ENCODE data around the gene ABHD2.
A peak's percentile ranks its signal among the peaks of the same experiment; 100 is the strongest.
"Not testable (repeated sequence)": the region's sequence is repeated elsewhere in the genome, so short reads cannot be mapped to it uniquely, and the experiment has no call there.

The ABHD2 gene, protein sequence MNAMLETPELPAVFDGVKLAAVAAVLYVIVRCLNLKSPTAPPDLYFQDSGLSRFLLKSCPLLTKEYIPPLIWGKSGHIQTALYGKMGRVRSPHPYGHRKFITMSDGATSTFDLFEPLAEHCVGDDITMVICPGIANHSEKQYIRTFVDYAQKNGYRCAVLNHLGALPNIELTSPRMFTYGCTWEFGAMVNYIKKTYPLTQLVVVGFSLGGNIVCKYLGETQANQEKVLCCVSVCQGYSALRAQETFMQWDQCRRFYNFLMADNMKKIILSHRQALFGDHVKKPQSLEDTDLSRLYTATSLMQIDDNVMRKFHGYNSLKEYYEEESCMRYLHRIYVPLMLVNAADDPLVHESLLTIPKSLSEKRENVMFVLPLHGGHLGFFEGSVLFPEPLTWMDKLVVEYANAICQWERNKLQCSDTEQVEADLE

DNA sequence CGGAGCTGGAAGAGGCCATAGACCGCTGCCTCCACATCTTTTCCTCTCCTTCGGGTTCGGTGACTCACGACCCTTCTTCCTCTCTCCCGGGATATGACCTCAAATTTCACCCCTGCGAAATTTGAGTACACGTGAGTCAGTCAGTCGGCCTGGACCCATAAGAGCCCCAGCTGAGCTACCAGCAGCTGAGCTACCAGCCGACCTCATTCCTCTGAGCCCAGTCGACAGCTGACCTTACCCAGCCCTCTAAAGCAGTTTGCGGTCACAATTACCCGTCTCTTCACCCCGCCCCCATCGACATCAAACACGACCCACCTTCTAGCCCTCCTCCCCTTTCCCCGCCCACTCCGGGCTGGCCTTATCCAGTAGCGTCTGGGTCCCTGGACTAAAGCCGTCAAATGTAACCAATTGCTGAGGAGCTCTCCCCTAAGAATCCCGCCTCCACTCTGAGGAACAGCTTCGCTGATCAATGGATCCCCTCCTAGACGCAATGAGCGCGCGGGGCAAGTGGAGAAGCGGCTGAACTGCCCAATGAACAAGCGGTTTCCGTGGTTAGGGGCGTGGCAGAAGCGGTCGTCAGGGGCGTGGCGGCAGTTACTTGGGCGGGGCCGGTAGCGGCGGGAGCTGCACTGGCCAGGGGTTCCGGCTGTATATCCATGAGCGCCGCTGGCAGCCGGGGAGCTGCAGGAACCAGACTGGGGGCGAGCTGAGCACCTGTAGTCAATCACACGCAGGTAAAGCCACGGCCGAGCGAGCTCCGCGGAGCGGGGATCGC, at the start of gene ABHD2:
TSS of gene ABHD2 (plus strand) at position 627 of the 775 bp plus-strand sequence. CDS start 27,872 bp downstream, outside the sequence.
- DNase-seq, result peak; percentile 99

DNA sequence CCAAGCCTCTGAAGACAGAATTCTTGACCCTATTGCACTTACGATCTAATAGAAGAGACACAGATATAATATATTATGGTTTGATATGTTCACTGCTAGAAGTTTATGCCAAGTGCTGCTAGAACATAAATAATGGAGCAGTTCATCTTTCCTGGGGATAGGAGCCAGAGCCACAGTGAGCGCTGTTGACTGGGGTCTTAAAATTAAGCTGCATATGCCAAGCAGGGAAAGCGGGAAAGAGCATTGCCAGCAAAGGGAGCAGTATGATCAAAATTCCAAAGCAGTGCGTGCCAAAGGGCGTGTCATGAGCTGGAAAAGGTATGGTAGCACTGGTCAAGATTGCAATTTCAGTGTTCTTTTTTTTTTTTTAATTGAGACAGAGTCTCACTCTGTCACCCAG, 49.1 kb upstream of the ABHD2 start:
- no peak for DNase-seq

DNA sequence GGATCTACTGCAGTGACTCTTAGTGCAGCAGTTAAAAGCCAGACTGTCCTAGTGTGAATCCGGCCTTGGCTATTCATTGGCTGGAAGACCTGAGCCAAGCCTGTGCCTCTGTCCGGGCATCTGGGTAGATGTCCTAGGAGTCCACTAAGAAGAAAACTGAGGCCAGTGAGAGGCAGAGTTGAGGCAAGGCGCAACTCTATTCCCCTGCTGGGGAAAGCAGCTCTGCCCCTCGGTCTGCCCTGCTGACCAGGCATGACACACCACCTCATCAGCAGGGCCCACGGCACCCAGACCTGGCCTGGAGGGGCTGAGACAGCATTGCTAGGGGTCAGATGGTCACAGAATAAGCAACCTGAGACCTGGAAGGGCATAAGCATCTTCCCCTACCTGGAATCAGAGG, 46.7 kb upstream of the ABHD2 start:
- DNase-seq, result no peak

DNA sequence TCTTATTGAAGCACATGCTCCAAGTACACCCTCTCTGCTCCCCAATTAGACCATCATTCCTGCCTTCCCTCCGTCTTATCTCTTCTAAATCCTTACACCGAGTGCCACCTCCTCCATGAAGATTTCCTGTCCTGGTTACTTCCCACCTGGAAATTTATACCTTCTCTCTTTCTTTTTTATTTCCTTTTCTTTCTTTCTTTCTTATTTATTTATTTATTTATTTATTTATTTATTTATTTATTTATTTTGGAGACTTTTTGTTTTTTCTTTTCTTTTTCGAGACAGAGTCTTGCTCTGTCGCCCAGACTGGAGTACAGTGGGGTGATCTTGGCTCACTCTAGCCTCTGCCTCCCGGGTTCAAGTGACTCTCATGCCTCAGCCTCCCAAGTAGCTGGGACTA, 45.9 kb upstream of the ABHD2 start:
- DNase-seq, result no peak

DNA sequence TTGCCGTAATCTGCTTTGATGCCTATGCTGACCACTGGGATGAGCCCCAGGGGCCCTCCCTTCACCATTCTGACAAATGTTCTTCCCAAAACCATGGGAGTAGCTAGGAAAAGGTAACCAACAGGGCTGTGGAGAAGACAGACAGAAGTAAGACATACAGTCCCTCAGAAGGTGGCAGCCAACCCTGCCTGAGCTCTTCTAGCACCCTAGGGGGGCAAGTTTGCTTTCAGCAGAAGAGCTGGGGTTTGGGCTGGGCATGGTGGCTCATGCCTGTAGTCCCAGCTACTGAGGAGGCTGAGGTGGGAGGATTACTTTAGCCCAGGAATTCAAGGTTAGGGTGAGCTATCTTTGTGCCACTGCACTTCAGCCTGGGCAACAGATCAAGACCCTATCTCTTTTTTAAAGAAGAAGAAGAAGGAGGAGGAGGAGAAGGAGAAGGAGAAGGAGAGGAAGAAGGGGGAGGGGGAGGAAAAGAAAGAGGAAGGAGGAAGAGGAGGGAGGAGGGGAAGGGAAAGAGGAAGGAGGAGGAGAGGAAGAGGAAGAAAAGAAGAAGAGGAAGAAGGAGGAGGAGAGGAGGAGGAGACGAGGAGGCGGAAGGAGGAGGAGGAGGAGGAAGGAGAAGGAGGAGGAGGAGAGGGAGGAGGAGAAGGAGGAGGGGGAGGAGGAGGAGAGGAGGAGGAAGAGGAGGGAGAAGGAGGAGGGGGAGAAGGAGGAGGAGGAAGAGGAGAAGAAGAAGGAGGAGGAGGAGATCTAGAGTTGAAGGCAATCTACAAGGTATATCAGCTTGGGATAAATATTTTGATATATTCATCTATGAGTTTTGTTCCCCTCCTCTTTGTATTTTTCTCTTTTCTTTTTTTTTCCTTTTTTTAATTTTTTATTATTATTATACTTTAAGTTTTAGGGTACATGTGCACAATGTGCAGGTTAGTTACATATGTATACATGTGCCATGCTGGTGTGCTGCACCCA, 44.9 kb upstream of the ABHD2 start:
- no peak for DNase-seq

DNA sequence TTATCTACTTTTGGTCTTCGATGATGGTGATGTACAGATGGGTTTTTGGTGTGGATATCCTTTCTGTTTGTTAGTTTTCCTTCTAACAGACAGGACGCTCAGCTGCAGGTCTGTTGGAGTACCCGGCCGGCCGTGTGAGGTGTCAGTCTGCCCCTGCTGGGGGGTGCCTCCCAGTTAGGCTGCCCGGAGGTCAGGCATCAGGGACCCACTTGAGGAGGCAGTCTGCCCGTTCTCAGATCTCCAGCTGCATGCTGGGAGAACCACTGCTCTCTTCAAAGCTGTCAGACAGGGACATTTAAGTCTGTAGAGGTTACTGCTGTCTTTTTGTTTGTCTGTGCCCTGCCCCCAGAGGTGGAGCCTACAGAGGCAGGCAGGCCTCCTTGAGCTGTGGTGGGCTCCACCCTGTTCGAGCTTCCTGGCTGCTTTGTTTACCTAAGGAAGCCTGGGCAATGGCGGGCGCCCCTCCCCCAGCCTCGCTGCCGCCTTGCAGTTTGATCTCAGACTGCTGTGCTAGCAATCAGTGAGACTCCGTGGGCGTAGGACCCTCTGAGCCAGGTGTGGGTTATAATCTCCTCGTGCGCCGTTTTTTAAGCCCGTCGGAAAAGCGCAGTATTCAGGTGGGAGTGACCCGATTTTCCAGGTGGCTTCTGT, 39.1 kb upstream of the ABHD2 start:
- not testable (repeated sequence) for DNase-seq

DNA sequence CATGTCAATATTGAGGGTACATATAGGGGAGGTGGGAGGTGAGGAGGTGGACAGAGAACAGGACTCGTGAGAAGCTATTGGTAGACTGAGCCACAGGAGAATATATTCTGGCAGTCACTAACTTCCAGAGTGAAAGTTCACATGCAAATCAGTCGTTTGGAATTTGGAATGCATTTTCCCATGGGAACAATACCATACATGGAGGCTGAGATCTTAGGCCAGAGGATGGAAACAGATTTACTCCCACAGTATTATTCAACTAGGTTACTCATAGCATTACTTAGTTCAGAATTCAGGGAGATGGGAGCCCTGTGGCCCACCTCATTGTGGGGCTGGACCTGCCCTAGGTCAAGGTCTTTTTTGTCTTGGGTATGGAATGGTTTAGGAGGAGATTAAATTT, 36.4 kb upstream of the ABHD2 start:
- DNase-seq, result no peak

DNA sequence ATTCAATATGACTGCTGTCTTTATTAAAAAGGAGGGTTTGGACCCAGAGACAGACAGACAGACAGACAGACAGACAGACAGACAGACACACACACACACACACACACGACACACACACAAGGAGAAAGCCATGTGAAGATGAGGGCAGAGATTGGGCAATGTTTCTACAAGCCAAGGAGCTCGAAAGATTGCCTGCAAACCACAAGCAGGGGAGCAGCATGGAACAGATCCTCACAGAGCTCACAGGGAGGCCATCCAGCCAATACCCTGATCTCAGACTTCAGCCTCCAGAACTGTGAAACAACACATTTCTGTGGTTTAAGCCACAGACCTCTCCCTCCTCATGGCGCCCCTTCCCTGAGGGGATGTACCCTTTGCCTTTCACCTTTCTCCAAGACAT, 35.8 kb upstream of the ABHD2 start:
- no peak for DNase-seq

DNA sequence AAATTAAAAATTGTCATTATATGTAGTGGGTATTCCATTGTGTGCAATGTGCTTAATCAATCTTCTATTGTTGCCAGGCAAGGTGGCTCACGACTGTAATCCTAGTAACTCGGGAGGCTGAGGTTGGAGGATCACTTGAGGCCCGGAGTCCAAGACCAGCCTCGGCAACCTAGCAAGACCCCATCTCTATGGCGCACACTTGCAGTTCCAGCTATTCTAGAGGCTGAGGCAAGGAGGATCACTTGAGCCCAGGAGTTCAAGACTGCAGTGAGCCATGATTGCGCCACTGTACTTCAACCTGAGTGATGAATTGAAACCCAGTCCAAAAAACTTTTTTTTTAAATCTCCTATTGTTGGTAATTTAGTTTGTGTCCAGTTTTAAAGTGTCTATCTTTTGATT, 33.4 kb upstream of the ABHD2 start:
- DNase-seq, result no peak

DNA sequence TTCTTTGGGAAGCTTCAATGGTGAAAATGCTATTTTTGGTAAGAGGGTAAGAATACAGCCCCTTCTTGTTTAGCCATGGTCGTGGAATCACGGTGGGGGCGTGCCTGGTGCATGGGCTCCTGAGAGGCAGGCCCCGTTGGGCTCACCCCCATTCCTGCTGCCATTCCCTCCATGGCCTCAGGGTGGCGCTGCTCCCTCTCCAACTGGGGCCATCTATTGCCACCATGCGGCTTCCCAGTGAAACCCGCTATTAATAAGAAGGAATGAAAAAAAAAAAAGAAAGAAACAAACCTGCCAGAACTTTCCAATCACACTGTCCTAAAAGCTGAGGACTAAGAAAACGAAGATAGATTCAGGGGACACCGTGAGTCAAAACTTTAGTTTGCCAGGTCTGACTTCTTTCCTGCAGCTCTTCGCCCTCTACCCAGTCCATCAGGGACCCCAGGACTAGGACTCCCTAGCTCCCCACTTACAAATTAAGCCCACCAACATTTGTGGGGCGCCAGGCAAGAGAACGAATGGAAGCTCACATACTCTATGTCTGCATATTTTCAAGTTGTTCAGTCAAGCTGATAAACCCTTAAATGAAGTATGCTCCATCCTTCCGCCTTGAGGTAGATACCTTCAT, 30.6 kb upstream of the ABHD2 start:
- DNase-seq, result peak; percentile 59

DNA sequence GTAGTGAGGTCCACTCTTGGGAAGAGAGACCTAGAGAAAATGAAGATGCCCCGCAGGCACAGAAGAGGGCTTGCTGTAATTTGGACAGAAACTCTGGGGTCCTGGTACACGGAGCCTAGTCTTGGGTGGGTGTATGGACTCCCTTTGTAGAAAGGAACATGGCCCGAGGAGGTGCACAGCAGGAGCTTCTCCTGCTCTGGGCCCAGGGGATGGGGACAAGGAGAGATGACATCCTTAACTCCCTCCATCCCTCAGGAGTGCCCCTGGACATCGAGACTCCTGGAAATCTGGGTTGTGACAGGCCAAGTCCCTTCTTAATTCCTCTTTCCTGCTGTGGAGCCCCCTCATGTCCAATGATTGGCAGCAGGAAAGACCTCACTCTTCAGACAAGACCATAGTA, 29.9 kb upstream of the ABHD2 start:
- no peak for DNase-seq

DNA sequence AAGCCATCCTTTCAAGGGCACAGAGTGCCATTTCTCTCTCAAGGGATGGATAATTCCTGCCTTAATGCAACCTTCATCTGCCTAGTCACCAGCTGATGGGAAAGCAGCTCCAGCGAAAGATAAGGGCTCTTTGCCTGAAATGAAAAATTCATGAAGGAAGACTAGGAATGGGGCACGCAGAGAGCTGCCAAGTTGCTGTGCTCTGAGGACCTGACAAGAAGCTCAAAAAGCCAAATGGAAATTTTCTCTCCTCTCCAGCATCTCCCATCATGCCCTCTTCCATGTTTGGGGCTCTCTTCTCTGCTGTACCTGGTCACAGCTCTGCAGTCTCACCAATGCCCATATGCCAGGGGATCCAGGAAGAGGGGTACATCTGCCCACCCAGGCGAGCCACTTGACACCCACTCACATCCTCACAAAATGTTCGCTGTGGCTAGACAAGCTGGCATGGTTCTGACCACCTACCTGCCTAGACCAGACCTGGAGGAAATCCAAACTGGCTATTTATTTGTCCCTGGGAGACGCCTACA, 29.3 kb upstream of the ABHD2 start:
- DNase-seq, result no peak

DNA sequence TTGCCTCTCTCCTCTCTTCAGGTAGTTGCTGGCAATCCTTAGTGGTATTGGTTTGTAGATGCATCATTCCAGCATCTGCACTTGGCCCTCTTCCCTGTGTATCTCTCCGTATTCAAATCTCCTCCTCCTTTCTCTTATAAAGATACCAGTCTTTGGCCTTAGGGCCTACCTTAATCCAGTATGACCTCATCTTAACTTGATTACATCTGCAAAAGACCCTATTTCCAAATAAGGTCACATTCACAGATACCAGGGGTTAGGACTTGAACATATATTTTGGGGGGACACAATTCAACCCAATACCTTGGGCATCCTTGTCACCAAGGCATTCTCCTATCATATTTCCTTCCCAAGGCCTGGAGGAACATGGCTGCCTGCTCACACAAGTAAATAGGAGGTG, 22.0 kb upstream of the ABHD2 start:
- DNase-seq, result no peak

DNA sequence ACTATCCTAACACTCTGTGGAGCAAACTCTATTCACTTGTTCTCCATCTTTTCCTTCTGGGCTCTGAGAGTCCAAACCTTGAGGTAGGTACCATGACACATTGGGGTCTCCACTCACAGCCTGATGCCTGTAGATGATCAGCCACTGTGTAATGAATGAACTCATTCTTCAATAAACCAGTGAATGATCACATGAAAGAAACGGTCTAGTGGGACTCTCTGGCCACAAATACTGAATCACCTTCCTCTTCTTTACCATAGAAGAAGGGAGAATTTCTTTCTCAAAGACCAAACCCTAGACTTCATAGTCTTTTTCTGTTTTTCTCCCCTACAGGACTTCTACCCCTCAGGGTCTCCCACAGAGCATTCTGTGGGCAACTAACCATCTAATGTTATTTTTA, 20.5 kb upstream of the ABHD2 start:
- no peak for DNase-seq

DNA sequence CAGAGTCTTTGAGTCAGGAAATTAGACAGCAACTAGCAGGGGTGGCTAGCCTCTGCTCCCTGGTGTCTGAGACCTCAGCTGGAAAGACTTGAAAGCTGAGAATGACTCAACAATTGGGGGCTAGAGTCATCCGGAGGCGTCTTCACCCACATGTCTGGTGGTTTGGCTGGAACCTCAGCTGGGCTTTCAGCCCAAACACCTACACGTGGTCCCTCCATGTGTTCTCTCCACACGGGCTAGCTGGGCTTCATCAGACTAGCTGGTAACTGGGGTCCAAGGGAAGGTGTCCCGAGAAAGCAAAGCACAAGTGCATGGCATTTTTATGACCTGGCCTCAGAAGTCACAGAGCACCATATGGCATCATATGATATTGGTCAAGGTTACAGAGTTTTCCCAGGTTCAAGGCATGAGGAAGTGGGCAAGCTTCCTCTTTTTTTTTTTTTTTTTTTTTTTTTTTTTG, 19.9 kb upstream of the ABHD2 start:
- peak; percentile 80 for DNase-seq

DNA sequence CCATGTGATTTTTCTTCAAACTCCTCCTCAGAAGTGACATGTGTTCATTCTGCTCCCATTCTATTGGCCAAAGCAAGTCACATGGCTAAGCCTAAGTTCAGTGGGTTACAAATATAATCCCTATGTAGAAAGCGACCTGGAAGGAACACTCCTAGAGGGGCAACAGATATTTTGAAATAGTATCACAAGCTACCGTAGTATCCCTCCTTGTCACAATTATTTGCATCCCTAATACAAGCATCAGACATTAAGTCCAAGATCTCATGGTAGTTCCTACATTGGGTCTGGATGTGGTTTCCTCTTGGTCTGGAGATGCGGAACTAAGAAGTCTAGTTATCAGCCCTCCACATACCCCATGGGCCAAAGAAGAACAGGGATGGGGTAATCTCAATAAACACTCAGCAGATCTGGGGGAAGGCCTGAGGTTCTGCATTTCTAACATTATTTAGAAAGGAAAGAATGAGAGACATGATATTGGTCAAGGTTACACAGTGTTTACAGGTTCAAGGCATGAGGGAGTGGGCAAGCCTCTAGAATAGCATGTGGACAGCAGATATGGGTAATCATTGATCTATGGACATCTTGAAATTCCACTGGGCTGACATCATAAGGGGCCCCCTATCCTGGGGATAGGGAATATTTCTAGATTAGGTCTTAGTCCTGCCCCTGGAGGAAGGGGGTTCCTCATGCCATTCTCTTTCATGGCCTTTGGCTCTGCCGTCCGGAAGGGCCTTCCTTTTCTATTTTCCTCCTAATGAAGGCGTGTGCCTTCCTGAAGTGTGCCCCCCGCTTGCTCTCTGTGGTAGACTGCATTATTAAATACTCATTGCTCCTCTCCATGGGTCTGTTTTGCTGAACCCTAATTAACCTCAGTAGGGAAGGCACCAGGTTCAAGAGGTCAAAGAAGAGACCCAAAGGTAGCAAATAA, 17.8 kb upstream of the ABHD2 start:
- DNase-seq, result no peak

DNA sequence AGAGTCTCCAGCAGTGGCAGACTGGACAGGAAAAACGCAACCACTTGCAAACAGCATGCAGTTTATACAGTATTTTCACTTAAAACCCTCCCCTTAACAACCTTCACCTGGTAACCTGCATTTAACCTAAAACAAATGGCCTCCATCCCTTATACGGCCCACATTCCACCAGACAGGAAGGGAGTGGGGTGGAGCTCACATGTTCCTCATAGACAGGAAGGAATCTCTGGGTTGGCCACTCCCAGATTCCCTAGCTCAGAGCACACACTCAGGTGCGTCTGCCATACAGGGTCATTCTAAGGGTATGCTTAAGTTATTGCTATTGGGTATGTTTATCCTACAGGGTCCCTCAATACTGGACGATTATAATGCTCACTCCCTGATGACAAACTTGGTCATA, 16.8 kb upstream of the ABHD2 start:
- DNase-seq, result no peak

DNA sequence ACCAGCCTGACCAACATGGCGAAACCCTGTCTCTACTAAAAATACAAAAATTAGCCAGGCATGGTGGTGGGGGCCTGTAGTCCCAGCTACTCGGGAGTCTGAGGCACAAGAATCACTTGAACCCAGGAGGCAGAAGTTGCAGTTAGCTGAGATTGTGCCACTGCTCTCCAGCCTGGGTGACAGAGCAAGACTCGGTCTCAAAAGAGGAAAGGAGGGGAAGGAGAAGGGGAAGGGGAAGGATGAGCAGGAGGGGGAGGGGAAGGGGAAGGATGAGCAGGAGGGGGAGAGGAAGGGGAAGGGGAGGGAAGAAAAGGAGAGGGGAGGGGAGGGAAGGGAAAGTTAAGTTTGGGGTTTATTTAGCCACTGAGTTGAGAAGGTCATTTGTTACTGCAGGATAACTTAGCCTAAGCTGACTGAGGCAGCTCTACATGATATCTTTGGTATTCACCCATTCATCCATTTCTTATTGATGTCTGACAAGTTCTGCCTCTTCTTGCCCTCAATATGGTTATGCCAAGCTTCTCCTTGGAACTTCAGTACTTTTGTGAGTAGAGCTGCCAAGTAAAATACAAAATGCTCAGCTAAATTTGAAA, 15.9 kb upstream of the ABHD2 start:
- no peak for DNase-seq

DNA sequence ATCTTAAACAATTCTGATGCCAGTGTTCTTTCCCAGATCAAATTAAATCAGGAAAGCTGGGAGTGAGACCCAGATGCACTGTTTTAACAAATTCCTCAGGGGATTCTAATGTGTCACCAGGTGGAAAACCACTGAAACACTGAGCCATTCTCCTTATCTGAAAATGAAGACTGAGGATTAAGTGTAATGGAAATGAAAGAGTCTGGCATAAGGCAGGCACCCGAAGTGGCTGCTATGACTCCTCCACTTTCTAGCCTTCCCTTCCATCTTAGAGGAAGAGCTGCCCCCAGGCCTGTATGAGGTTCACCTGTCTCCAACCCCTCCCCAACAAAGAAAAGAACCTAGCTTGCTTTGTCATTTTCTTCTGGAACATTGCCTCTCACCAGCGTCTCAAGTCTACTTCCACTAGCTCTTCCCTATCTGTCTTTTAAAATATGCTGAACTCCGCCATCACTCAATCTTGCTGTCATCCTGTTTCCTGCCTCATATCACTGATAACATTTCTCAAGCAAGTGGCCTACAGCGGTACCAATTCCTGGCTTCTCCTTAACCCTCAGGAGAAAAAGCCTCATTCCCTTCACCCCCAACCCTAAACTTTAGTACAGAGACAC, 13.7 kb upstream of the ABHD2 start:
- DNase-seq, result no peak

Measured in NK-92 treated with Interleukin-12 subunit alpha and Interleukin-12 subunit beta, amount 100 ng/mL, for 24 hours (cell line).